NCI-H2171 (cell line): ENCODE results near the gene ERC2.
"Not testable (repeated sequence)": the region's sequence is repeated elsewhere in the genome, so short reads cannot be mapped to it uniquely, and the experiment has no call there.

ENCODE experiments used
- DNase-seq: peaks from one replicate; lab custom pipeline; 2025; lab: John Stamatoyannopoulos, UW

Gene ERC2

DNA sequence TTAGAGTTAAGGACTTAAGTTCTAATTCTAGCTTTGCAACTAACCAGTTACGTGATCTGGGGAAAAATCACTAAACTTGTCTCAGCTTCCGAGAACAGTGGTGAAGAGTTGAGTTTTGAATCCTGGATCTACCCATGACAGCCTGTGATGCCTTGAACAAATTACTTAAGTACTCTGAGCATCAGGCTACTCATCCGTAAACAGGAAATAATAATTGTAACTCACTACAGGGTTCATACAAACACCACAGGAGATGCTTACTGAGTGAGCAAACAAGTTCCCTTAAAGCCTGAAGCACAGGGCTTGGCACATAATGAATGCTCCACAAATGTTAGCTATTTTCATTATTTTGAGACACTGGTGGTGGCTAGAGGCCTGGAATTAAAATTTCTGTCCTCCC is 158.8 kb downstream of the ERC2 start:
- DNase-seq = no peak

DNA sequence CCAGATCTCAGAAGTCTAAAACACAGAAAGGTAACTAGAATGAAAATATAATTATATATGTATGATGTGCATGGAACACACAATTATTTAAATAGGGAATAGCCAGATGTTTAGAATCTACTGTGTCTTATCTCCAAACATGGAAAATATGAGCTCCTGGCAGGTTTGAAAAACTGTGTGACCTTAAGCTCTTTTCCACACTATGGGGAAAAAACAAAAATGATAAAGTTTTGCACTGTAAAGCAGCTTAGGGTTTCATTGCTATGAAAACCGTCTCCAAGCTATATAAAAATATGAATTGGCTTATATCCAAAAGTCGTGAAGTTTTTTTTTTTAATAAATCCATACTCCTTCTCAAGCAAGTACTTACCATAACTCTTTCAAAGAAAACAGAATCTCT is 159.8 kb downstream of the ERC2 start:
- DNase-seq = no peak

DNA sequence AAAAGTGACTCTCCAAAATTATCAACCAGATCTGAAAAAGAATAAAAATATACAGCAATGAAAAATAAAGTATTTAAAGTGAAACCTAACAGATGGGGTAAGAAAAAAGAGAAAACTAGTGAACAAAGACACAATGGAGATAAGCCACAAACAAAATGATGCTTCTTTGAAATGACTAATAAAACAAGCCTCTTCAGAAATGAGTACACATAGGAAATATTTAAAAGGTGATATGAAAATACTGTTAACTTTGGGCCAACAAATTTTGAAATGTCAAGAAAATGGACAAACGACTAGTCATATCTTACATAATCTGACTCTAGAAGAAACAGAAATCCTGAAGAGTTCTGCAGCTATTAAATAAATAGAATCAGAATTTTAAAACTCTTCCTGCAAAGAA is 164.2 kb downstream of the ERC2 start:
- no peak for DNase-seq

DNA sequence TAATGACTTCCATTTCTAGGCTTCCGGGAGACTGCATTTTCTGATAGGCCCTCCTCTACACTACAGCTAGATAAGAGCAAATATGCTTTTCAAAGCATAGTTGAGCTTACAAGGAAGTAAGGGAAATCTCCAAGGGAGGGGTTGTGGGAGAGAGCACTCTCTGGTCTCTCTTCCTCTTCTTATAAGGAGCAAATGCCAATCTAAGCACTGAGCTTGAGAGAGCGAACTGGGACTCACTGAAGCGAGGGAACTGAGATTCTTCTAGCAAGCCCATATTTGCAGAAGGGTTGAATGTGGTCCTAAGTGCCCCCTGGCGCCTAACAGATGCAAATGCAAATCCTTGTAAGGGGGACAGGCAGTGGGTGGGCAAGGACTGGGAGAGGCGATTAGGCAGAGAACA is 164.8 kb downstream of the ERC2 start:
- no peak for DNase-seq

DNA sequence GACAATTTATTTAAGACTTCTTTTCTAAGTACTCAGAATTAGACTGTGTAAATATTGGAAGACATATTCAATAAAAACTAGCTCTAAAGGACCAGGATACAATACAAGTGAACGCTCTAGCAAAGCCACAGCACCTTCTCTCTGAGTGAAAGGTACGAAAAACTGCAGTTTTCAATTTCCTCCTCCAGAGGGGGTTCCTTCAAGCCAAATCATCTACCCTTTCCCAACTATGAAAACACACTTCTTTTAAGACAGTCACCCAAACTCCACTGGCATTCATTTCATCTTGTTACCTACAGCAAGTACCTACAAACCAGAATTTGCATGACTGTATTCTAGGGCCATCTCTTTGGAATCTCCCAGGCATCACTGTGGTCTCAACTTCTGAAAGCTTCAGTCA is 165.8 kb downstream of the ERC2 start:
- DNase-seq = no peak

DNA sequence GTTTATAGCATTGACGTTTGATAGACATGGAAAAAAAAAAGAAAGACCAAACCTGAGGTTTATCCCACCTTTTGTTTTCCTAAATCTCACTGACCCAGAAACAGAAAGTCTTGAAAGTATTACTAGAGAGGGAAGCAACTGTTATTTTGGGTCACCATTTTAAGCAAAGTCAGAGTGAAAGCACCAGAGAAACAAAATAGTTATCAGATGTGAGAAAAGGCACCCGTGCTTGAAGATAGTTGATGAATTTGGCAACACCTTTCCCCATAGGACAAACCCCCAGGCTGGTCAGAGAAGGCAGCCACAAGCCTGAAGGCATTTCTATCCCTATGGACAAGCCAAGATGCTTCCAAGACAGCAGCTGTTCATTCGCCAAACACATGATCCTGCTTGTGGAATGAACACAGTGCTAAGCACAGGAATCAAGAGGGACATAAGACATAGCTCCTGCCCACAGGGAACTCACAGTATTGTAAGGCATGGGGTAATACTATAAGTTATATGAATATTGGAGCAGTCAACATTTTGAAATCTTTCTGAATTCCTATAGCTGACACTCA is 170.9 kb downstream of the ERC2 start:
- no peak for DNase-seq

DNA sequence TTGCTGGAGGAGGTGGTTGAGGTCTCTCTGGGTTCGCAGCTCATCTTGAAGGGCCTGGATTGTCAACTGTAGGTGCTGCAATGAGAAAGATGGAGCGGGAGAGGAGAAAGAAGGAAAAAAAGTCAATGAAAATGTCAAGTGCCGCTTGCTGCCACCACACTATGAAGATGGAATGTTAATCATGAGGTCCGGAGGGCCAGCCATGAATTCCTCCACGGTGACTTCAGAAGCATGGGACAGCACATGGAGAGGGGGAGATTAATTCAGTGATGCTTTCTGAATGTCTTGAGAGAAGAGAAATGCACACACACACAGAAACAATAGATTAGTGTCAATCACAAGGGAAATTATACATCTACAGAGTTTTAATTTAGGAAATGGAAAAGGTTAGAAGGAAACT is 171.9 kb downstream of the ERC2 start:
- DNase-seq = no peak

DNA sequence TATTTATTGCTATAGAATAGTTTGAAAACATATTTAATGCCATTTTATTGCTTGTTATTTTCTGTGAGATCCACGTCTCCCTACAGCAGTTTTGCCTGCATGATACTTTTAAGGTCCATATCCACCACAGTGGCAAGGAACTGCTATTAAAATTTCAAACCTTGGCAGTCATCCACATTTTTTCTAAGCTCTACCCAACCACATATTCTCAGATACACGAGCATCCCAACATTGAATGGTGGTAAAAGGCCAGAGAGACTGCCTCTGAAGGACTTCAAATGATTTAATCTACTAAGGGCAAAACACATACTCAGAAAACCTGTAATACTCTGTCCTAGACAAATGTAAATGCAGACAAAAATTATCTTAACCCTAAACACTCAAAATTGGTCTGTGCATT is 173.1 kb downstream of the ERC2 start:
- DNase-seq = no peak

DNA sequence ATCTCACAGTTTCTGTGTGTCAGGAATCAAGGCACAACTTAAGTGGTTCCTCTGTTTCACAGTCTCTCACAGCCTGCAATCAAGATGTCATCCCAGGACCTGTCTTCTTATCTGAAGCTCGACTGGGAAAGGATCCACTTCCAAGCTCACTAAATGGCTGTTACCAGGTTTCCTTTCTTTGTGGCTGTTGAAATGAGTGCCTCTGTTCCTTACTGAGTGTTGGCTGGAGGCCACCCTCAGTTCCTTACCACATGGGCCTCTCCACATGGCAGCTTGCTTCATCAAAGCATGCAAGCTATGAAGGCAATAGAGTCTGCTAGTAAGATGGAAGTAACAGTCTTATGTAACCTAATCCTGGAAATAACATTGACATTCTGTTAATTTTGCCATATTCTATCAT is 174.0 kb downstream of the ERC2 start:
- no peak for DNase-seq

DNA sequence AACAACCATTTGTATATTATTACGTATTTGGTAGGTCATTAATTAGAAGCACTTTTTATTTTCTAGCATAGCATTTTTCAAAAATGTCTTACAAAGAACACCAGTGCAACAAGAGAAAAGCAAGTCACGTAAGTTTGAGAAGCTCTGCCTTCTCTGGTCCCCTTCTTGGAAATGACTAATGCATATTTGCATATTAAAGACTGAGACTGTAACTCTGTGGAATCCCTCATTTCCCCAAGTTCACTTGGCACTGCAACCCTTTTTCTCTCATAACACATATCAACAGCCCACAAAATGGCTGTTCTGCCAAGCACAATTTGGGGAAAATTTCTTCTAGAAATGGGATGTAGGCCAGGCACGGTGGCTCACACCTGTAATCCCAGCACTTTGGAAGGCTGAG is 176.3 kb downstream of the ERC2 start:
- no peak for DNase-seq

DNA sequence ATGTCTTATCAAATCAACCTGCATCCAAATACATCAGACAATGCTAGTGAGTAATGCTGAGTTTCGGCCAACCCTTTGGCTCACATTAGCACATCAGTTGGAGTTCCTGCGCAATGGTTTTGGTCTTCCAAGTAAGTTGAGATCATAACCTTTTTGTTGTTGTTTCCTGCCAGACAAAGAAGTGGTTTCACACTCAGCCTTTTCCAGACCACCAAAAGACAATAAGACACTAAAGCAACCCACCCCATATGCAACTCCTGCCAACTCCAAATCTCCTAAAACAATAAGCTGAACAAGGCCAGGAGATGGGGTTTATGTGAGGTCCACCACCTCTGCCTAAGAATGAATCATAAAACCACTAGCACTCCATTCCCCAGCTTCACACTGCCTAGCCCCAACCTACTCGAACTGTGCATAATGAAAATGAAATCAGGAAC is 177.0 kb downstream of the ERC2 start:
- no peak for DNase-seq

DNA sequence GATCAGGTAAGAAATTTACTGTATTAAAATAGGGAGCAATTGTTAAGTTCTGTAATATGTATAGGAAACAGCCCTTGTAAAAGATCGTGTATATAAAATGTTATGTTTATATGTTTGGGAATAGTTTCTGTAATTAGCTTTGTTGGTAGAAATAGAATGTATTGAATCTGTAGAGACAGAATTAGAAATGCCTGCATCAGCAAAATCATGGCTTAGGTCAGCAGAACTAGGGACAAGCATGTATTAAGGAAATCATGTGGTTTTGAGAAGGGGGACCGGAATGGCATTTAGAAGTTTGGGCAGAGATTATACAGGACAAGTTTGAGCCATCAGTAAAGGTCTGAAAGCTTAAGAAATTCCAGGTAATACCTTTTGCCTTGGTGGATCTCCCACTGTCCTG is 177.9 kb downstream of the ERC2 start:
- no peak for DNase-seq

DNA sequence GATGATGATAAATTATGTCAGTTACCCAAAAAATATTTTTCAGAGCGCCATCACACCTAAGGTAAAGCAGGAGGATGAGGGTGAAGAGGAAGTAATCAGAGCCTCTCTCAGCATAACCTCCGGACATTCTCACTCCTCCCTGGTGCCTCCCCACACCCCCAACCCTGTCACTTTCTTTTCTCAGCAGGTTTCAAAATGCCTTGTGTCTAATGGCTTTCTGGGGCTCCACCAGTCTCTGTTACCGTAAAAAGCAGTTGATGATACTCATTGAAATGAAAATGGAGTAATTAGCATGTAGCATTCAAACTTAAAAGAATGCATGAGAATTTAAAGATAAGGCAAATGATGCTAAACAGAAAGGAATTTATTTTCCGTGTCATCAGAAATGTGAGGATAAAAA is 180.0 kb downstream of the ERC2 start:
- no peak for DNase-seq

DNA sequence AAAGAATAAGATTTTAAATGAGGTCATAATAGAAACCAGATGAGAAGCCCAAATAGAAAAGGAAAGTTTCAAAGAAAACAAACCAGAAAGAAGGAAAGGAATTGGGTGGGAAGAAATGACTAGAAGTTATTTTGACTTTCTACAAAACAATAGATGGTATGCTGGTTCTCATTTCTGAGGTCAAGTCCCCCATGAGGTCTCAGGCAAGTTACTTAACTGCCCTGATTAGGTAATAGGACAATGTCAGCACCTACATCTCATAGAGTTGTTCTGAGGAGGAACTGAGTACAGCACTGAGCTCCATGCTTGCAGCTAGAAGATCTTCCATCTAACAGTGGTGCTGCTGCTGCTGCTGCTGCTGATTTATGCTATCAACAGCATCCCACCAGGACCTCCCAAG is 185.9 kb downstream of the ERC2 start:
- DNase-seq = no peak

DNA sequence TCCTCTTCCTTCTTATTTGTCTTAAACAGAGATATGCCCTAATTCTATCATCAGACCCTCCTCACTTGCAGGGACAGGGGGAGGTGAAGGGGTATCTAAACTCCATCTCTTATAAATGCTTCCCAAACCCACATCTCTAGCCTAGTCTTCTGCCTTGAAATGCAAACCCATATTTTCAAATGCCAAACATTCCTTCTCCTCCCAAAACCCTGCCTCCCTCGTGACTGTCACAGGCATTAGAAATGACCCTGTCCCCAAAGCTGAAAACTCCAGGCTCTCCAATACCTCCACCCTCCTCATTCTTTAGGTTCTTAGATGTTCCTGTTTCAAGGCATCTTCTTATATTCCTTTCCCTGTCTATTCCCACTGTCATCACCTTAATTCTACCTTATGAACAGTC is 191.0 kb downstream of the ERC2 start:
- no peak for DNase-seq

DNA sequence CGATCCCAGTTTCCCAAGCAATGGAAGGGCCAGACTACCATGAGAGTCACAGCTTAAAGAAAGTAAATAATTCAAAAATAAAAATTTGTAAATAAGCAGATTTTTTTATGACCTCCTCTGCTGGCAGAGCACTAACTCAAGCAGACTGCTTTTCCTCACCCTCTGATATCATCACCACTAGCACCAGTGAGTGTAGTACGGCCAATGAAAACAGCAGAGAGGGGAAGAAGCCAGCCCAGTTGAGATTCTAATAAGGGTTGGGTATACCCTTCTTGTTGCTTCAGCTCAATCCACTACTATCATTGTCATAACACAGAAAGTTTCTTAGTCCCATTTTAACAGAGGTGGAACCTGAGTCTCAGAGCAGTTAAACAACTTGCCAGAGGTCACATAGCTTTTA is 193.1 kb downstream of the ERC2 start:
- no peak for DNase-seq

DNA sequence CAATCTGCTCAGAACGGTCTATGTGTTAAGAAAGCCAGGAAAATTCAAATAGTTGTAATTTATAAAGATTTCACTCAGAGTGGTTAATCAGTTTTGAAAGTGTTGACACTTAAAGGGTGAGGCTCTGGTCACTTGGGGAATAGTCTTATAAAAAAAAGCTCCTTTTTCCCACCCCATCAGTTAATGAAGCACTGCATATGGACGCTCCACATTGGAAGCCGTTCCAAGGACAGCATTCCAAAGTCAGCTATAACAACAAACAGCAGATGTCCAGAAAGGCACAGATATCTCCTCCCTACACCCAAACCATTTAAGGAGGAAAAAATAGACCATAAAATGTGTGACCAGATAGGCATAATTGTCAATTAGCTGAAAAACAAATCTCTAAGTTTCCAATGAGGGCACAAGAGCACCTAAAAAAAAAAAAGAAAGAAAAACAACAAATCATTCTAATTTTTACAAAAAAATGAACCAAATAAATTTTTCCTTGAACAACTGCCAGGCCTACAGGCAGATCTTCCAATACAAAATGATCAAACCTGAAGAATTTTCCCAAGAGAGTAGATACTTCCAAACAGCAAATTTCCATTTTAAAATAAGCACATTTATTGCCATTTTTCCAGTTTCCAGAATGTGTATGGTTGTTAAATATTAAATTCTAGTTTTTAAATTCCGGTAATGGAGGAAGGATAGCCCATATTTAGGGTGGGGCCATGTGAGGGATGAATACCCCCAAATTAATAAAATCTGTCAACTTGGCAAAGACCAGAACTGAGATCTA is 198.3 kb downstream of the ERC2 start:
- DNase-seq = no peak

DNA sequence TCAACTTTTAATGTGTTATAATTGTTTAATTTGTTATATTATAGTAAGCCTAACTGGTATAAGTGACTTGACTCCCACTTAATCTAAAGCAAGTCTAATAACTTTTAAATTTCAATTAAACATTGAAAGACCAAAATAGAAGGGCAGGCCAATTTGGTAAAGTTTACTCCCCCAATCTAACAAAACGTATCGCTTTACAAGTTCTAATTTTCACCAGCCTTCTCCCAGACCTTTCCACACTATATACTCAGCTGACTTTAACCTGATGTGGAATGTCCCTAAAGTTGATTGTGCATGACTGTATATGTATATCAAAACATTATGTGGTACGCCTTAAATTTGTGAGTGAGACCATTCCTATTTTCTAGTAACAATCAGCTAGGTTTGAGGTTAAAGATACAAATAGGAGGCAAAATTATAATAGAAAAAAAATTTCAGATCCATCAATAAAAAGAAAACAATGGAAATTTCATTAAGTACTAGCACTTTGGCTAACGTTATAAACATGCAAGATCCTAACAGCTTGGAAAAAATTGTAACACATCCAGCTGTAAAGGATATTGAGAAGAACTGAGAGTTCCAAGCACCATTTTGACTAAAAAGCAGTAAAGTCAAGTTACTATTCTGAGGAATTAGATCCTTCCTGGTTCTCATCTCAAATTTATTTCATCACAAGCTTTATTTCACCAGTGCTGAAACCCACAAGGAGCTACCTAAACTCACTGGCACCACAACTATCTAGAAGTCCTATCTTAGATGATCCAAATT is 199.5 kb downstream of the ERC2 start:
- DNase-seq = no peak

DNA sequence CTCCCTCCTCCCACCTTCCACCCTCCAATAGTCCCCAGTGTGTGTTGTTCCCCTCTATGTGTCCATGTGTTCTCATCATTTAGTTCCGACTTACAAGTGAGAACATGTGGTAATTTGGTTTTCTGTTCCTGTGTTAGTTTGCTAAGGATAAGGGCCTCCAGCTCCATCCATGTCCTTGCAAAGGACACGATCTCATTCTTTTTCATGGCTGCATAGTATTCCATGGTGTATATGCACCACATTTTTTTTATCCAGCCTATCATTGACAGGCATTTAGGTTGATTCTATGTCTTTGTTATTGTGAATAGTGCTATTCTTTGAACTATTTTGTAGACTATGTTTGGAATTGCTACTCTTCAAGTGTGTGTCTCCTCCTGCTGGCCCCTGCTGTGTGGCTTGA is 206.4 kb downstream of the ERC2 start:
- DNase-seq = not testable (repeated sequence)

DNA sequence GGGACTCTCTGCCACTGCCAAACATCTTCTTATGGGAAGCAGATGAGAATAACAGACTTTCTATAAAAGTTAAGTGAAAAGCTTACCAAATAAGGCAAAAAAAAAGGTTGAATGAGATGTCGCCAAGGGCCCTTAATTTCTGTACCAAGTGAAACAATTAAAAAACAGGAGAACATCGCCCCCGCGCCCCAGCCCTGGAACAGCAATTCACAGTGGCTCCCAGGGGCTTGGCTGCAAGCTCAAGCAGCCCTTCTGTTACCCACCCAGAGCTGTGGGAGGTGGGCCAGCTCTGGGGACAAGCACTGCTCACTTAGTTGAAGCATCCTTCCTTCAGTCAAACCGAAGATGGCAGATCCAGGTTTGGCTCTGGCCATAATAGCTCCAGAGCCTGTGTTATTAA is 208.0 kb downstream of the ERC2 start:
- no peak for DNase-seq

DNA sequence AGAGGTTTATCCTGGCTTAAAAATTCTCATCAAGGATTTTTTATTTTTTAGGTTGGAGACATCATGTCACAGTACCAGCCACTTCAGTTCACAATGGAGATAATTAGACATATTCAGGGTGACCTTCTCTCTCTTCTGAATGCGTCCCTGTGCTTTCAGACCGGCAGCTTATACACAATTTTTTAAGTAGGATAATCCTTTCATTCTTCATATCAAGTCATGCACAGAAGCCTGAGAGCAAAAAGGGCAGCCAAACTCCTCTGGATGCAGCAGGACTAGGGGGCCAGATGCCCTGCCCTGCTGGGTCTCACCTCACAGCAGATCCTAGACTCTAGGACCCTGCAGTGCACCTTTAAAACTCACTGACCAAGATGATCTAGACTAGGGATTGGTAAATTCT is 210.4 kb downstream of the ERC2 start:
- DNase-seq = no peak

DNA sequence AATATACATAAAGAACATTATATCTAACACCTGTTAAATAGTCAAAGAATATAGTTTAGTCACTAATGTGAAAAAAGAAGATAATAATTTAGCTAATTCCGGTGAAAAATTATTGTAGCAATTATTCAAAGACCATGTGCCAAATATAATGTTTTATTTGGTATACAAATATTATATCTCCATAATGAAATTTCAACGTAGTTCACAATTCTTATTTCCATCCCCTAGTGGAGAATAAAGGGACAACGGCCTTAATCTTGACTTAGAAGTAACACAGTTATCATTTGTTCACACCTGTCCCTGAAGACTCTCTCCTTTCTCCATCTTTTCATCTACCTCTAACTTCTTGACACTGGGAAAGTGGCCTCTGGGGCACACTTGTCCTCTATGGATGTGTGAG is 213.4 kb downstream of the ERC2 start:
- no peak for DNase-seq

DNA sequence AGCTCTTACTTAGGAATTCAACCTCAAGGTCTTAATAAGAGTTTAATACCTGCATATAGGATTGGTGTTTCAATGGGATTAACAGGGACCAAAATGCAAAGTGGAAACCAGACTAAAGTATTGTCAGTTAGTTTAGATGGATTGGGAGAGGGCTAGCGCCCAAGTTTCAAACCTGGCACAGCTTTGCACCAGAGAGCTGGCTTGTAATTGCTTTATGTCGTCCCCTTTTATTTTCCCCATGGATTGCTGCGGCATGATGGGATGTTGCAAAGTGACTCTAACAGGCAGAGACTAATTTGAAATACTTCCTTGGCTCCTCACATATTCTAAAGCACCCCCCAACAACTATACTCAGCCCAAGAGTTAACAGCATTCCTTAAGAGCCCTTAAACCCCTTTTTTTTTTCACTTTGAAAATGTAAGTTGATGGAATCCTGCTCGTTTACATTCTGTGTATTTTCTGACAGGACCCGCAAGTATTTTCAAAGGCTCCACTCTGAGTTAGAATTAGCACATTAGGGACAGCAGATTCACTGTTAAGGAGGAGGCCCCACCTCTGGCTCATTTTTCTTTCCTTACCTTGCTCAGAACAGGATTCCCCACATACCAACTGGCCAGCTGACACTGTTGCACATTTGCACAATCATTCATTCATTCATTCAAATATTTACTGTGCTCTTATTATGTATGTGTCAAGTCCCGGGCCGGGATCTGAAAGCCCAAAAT is 214.2 kb downstream of the ERC2 start:
- no peak for DNase-seq
